GM23338 (cell line): ENCODE results near the gene CASK. TPM values are rescaled to one million over a fixed set of nuclear protein-coding genes. Genes with fewer than 3 reads are reported as not detected.

Source experiments
- ATAC-seq: fragments of 200-7000 bp; cut with Tn5 transposase; 3 replicates; pipeline ENCODE4 v1.9.1; 2020
- DNase-seq: peaks from one replicate; pipeline ENCODE4 v3.0.0-alpha.2; 2015; ENCODE audit warnings: low spot score
- H2AFZ ChIP-seq: fragments of 200-600 bp; sonication (generic); 2 replicates; pipeline ENCODE4 v1.8.0; 2016; ENCODE audit warnings: antibody characterized with exemption, mild to moderate bottlenecking, moderate library complexity
- H3F3A ChIP-seq: fragments of 200-600 bp; sonication (generic); replicated peaks from 2 replicates; pipeline ENCODE4 v1.8.0; 2017; ENCODE audit warnings: antibody characterized with exemption, mixed run types, low read depth
- H3K27ac ChIP-seq: fragments of 200-600 bp; sonication (generic); 2 replicates; pipeline ENCODE4 v1.6.1; 2016; ENCODE audit warnings: low read depth
- H3K27me3 ChIP-seq: fragments of 200-600 bp; sonication (generic); 2 replicates; pipeline ENCODE4 v1.8.0; 2016; ENCODE audit warnings: mild to moderate bottlenecking, mixed run types, moderate library complexity; ENCODE audit not compliant: insufficient read depth
- H3K36me3 ChIP-seq: fragments of 200-600 bp; sonication (generic); 2 replicates; pipeline ENCODE4 v1.8.0; 2016; ENCODE audit warnings: mild to moderate bottlenecking; ENCODE audit not compliant: insufficient read depth
- H3K4me1 ChIP-seq: fragments of 200-600 bp; sonication (generic); 2 replicates; pipeline ENCODE4 v1.8.0; 2016; ENCODE audit warnings: mild to moderate bottlenecking, moderate library complexity; ENCODE audit not compliant: insufficient read depth
- H3K4me2 ChIP-seq: fragments of 200-600 bp; sonication (generic); 2 replicates; pipeline ENCODE4 v1.7.1; 2017; ENCODE audit warnings: mixed run types
- H3K4me3 ChIP-seq: fragments of 200-600 bp; sonication (generic); 2 replicates; pipeline ENCODE4 v1.6.1; 2016; ENCODE audit warnings: mixed run types
- H3K79me2 ChIP-seq: fragments of 200-600 bp; sonication (generic); replicated peaks from 2 replicates; pipeline ENCODE4 v1.8.0; 2017; ENCODE audit warnings: mild to moderate bottlenecking; ENCODE audit not compliant: insufficient read depth
- H3K9me2 ChIP-seq: fragments of 200-600 bp; sonication (generic); 2 replicates; pipeline ENCODE4 v1.8.0; 2017; ENCODE audit not compliant: insufficient read depth
- H4K20me1 ChIP-seq: fragments of 200-600 bp; sonication (generic); replicated peaks from 2 replicates; pipeline ENCODE4 v1.8.0; 2017; ENCODE audit warnings: mild to moderate bottlenecking; ENCODE audit not compliant: insufficient read depth
- H3K27ac Mint-ChIP-seq: 2 replicates; pipeline ENCODE4 v1.8.0; 2020; ENCODE audit warnings: inconsistent platforms, mild to moderate bottlenecking, moderate library complexity, mixed read lengths
- H3K27me3 Mint-ChIP-seq: 3 replicates; pipeline ENCODE4 v1.8.0; 2022; ENCODE audit warnings: low read depth, mild to moderate bottlenecking, moderate library complexity, mixed read lengths, inconsistent platforms; ENCODE audit not compliant: insufficient read depth, poor library complexity
- H3K36me3 Mint-ChIP-seq: 3 replicates; pipeline ENCODE4 v1.8.0; 2021; ENCODE audit warnings: low read depth, mild to moderate bottlenecking, inconsistent platforms, moderate library complexity, mixed read lengths
- H3K4me1 Mint-ChIP-seq: 3 replicates; pipeline ENCODE4 v1.8.0; 2020; ENCODE audit warnings: mild to moderate bottlenecking, inconsistent platforms, mixed read lengths
- H3K4me3 Mint-ChIP-seq: 3 replicates; pipeline ENCODE4 v1.8.0; 2021; ENCODE audit warnings: moderate library complexity, mild to moderate bottlenecking, inconsistent platforms, mixed read lengths
- H3K9me3 Mint-ChIP-seq: 3 replicates; pipeline ENCODE4 v1.8.0; 2020; ENCODE audit warnings: moderate library complexity, mild to moderate bottlenecking, inconsistent platforms, mixed read lengths
- CREB1 ChIP-seq: fragments of 250-450 bp; sonication (Bioruptor Pico); IDR thresholded peaks from 2 replicates; pipeline ENCODE4 v1.5.0; 2020; ENCODE audit warnings: low read depth, mild to moderate bottlenecking, moderate library complexity
- EZH2 ChIP-seq: fragments of 200-600 bp; sonication (generic); IDR thresholded peaks from one replicate; pipeline ENCODE4 v1.8.0; 2017; ENCODE audit warnings: antibody characterized with exemption, mild to moderate bottlenecking, low read depth; ENCODE audit not compliant: unreplicated experiment
- EZH2phosphoT487 ChIP-seq: fragments of 200-600 bp; sonication (generic); IDR thresholded peaks from one replicate; pipeline ENCODE4 v1.8.1; 2018; ENCODE audit warnings: antibody characterized with exemption; ENCODE audit not compliant: unreplicated experiment
- JUNB ChIP-seq: IDR thresholded peaks from one replicate; pipeline ENCODE4 v1.6.1; 2016; ENCODE audit warnings: antibody characterized with exemption; ENCODE audit not compliant: unreplicated experiment
- STAT1 ChIP-seq: IDR thresholded peaks from one replicate; pipeline ENCODE4 v1.6.1; 2016; ENCODE audit warnings: antibody characterized with exemption; ENCODE audit not compliant: unreplicated experiment
- ZNF114 ChIP-seq: fragments of 250-450 bp; sonication (Bioruptor Pico); IDR thresholded peaks from 2 replicates; pipeline ENCODE4 v1.5.0; 2020; ENCODE audit warnings: mild to moderate bottlenecking, moderate library complexity
- ZNF331 ChIP-seq: fragments of 250-450 bp; sonication (Bioruptor Pico); IDR thresholded peaks from 2 replicates; pipeline ENCODE4 v1.5.0; 2020; ENCODE audit warnings: low read depth, mild to moderate bottlenecking, moderate library complexity
- ZNF462 ChIP-seq: fragments of 250-450 bp; sonication (Bioruptor Pico); IDR thresholded peaks from 2 replicates; pipeline ENCODE4 v1.5.0; 2020; ENCODE audit warnings: mild to moderate bottlenecking, moderate library complexity
- polyA plus RNA-seq: library from polyadenylated mRNA; unstranded; fragments of >200 nt; fragmentation: Nextera tagmentation; extraction: Ambion mirVana; gene quantifications from 2 replicates; pipeline ENCODE4 v1.2.1, GENCODE V29; 2016
- total RNA-seq: library from RNA; depleted of rRNA; stranded (reverse); fragments of >200 nt; shearing (Covaris generic); gene quantifications from 2 replicates; pipeline ENCODE4 v1.2.3, GENCODE V29; 2014
- TF ChIP-seq, protein P1 (sequence below): IDR thresholded peaks from 2 replicates; pipeline ENCODE4 v1.6.1; 2016; ENCODE audit warnings: antibody characterized with exemption
- TF ChIP-seq, protein P2 (sequence below): IDR thresholded peaks from one replicate; pipeline ENCODE4 v1.6.1; 2018; ENCODE audit warnings: antibody characterized with exemption; ENCODE audit not compliant: unreplicated experiment

Gene CASK
- total and polyA plus RNA-seq, 2 experiments from 2014 or later = 15.3 to 44.4 TPM

- H3K4me1 ChIP-seq = peaks cover 22% of the 10 kb centered on the region; the same call in 1 of the 2 replicates
- no peak overlapping the region for H3K4me3 Mint-ChIP-seq
- H3K9me2 ChIP-seq = no peaks in the 10 kb centered on the region
- H3K4me3 ChIP-seq = no peak overlapping the region
- no peaks in the 10 kb centered on the region for H3K27me3 Mint-ChIP-seq
- H3K4me2 ChIP-seq = peak overlapping the region; percentile 59; the same call in 1 of the 2 replicates
- TF ChIP-seq JUNB = no peak
- TF ChIP-seq ZNF114 = no peak
- no peaks in the 10 kb centered on the region for H3K36me3 ChIP-seq
- no peaks in the 10 kb centered on the region for H3F3A ChIP-seq
- DNase-seq = no peak
- H3K36me3 Mint-ChIP-seq = no peaks in the 10 kb centered on the region
- H3K4me1 Mint-ChIP-seq = peaks cover 17% of the 10 kb centered on the region; the same call in 2 of the 3 replicates
- H3K27ac Mint-ChIP-seq = peak overlapping the region; percentile 91
- H2AFZ ChIP-seq = peak overlapping the region; percentile 82; the same call in 1 of the 2 replicates
- H3K79me2 ChIP-seq = no peaks in the 10 kb centered on the region
- H4K20me1 ChIP-seq = no peaks in the 10 kb centered on the region
- peak overlapping the region; percentile 80; the same call in 1 of the 2 replicates for H3K27ac ChIP-seq
- no peak for ATAC-seq
- peaks cover 1% of the 10 kb centered on the region; the same call in 1 of the 3 replicates for H3K9me3 Mint-ChIP-seq
- H3K27me3 ChIP-seq = no peaks in the 10 kb centered on the region
Observed at GRCh38 chrX:41946235-41946634, 22.9 kb upstream of the CASK start.

DNA sequence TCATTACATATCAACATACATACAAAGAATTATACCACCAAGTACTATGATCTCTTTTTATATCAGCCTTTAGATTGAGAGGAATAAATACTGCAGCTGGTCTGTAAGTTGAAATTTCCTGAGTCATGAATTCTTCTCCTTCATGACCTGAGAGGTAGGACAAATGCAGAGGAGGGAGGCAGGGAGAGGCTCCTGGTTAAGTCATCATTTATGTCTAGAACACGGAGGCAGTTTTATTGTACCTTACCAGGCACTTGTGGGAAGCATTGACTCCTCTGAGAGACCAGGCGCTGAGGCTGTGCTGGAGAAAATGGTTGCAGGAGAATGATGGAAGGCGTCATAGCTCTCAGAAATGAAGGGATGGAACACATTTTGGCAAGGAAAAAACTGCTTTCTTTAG lies 12.5 kb upstream of the CASK start:
- Histone ChIP-seq H3K79me2 (no peaks in the 10 kb centered on the region), H3K27ac (no peak overlapping the region), H3K27me3 (no peaks in the 10 kb centered on the region), H3F3A (no peaks in the 10 kb centered on the region), H2AFZ (no peak overlapping the region), H3K4me1 (no peaks in the 10 kb centered on the region), H4K20me1 (no peaks in the 10 kb centered on the region), H3K36me3 (no peaks in the 10 kb centered on the region), H3K4me3 (no peak overlapping the region), H3K9me2 (no peaks in the 10 kb centered on the region), H3K4me2 (no peak overlapping the region)
- no peak for DNase-seq
- H3K4me3 Mint-ChIP-seq = no peak overlapping the region
- H3K27me3 Mint-ChIP-seq = no peaks in the 10 kb centered on the region
- no peak overlapping the region for H3K27ac Mint-ChIP-seq
- no peak for ATAC-seq
- H3K36me3 Mint-ChIP-seq = no peaks in the 10 kb centered on the region
- H3K9me3 Mint-ChIP-seq = no peaks in the 10 kb centered on the region
- no peaks in the 10 kb centered on the region for H3K4me1 Mint-ChIP-seq
- TF ChIP-seq, protein P1, sequence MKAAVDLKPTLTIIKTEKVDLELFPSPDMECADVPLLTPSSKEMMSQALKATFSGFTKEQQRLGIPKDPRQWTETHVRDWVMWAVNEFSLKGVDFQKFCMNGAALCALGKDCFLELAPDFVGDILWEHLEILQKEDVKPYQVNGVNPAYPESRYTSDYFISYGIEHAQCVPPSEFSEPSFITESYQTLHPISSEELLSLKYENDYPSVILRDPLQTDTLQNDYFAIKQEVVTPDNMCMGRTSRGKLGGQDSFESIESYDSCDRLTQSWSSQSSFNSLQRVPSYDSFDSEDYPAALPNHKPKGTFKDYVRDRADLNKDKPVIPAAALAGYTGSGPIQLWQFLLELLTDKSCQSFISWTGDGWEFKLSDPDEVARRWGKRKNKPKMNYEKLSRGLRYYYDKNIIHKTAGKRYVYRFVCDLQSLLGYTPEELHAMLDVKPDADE = no peak
- no peak for TF ChIP-seq CREB1
- no peak for TF ChIP-seq JUNB
- TF ChIP-seq ZNF462 = no peak
- TF ChIP-seq EZH2 = no peak
- TF ChIP-seq, protein P2, sequence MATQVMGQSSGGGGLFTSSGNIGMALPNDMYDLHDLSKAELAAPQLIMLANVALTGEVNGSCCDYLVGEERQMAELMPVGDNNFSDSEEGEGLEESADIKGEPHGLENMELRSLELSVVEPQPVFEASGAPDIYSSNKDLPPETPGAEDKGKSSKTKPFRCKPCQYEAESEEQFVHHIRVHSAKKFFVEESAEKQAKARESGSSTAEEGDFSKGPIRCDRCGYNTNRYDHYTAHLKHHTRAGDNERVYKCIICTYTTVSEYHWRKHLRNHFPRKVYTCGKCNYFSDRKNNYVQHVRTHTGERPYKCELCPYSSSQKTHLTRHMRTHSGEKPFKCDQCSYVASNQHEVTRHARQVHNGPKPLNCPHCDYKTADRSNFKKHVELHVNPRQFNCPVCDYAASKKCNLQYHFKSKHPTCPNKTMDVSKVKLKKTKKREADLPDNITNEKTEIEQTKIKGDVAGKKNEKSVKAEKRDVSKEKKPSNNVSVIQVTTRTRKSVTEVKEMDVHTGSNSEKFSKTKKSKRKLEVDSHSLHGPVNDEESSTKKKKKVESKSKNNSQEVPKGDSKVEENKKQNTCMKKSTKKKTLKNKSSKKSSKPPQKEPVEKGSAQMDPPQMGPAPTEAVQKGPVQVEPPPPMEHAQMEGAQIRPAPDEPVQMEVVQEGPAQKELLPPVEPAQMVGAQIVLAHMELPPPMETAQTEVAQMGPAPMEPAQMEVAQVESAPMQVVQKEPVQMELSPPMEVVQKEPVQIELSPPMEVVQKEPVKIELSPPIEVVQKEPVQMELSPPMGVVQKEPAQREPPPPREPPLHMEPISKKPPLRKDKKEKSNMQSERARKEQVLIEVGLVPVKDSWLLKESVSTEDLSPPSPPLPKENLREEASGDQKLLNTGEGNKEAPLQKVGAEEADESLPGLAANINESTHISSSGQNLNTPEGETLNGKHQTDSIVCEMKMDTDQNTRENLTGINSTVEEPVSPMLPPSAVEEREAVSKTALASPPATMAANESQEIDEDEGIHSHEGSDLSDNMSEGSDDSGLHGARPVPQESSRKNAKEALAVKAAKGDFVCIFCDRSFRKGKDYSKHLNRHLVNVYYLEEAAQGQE = no peak
- no peak for TF ChIP-seq ZNF331 (CRISPR knock-in tag)
- TF ChIP-seq EZH2phosphoT487 = no peak
- TF ChIP-seq STAT1 = no peak
